Panc1 (cell line): Measurements from ENCODE around the gene PAPSS1. TPM values are rescaled to one million over a fixed set of nuclear protein-coding genes. Genes with fewer than 3 reads are reported as not detected.
"Not testable (repeated sequence)": the region's sequence is repeated elsewhere in the genome, so short reads cannot be mapped to it uniquely, and the experiment has no call there.

Experiments
- ATAC-seq: fragments of 200-7000 bp; cut with Tn5 transposase; 2 replicates; pipeline ENCODE4 v1.9.1; 2020; ENCODE audit warnings: mild to moderate bottlenecking, moderate library complexity
- BruUV-seq: library from RNA; stranded (reverse); fragments of 400-500 nt; replicated peaks from 2 replicates; lab custom pipeline; 2021; lab: Mats Ljungman, UMichigan
- CTCF ChIA-PET: fragments of 300-600 bp; sonication (Branson Sonifier 250); formaldehyde crosslinking; loops from one replicate; lab custom pipeline; 2022; ENCODE audit warnings: antibody characterized with exemption; lab: Charles Lee
- POLR2A ChIA-PET: fragments of 300-600 bp; sonication (Branson Sonifier 250); formaldehyde crosslinking; loops from one replicate; lab custom pipeline; 2022; ENCODE audit warnings: antibody characterized with exemption; lab: Charles Lee
- DNase-seq: peaks from one replicate; pipeline ENCODE4 v3.0.0-alpha.2; 2010; ENCODE audit warnings: low read depth, low spot score
- H3K27ac ChIP-seq: 2 replicates; pipeline ENCODE4 v1.5.1; 2011; ENCODE audit warnings: mild to moderate bottlenecking, low read length, inconsistent platforms
- H3K27me3 ChIP-seq: fragments of 200-500 bp; sonication (Bioruptor generic); 2 replicates; pipeline ENCODE4 v1.6.0; 2014; ENCODE audit warnings: low read length, inconsistent platforms; ENCODE audit not compliant: control insufficient read depth, insufficient read depth
- H3K36me3 ChIP-seq: fragments of 200-500 bp; sonication (Bioruptor generic); 2 replicates; pipeline ENCODE4 v1.5.1; 2014; ENCODE audit warnings: inconsistent platforms, mild to moderate bottlenecking, low read length, moderate library complexity; ENCODE audit not compliant: control insufficient read depth, insufficient read depth
- H3K4me1 ChIP-seq: 2 replicates; pipeline ENCODE4 v1.5.1; 2011; ENCODE audit warnings: inconsistent platforms, mild to moderate bottlenecking, low read length, moderate library complexity; ENCODE audit not compliant: control insufficient read depth, insufficient read depth
- H3K4me3 ChIP-seq, 2 experiments: 2 replicates each; pipeline ENCODE4 v1.5.1; 2011 to 2012; ENCODE audit warnings: low read depth in 2 of 2, low read length in 2 of 2, mild to moderate bottlenecking in 2 of 2, inconsistent platforms in 1 of 2, moderate library complexity in 1 of 2
- H3K9me3 ChIP-seq: fragments of 200-500 bp; sonication (Bioruptor generic); 2 replicates; pipeline ENCODE4 v1.5.1; 2014; ENCODE audit warnings: low read depth, mild to moderate bottlenecking, inconsistent platforms, low read length, moderate library complexity; ENCODE audit not compliant: control insufficient read depth, insufficient read depth
- CTCF ChIP-seq: fragments of 450-650 bp; IDR thresholded peaks from 2 replicates; pipeline ENCODE4 v1.5.1; 2017; ENCODE audit warnings: mild to moderate bottlenecking
- POLR2AphosphoS5 ChIP-seq: IDR thresholded peaks from 2 replicates; pipeline ENCODE4 v1.6.1; 2012; ENCODE audit warnings: mild to moderate bottlenecking, low read depth, low read length, moderate library complexity
- REST ChIP-seq, 2 experiments: IDR thresholded peaks; 2 replicates each; pipeline ENCODE4 v1.6.1; 2011 to 2012; ENCODE audit warnings: low read depth in 2 of 2, control low read depth in 1 of 2, low read length in 1 of 2, mild to moderate bottlenecking in 1 of 2, moderate library complexity in 1 of 2; ENCODE audit not compliant: insufficient read depth in 1 of 2
- SIN3A ChIP-seq: IDR thresholded peaks from 2 replicates; pipeline ENCODE4 v1.6.1; 2012; ENCODE audit warnings: low read depth, mild to moderate bottlenecking, low read length, moderate library complexity, borderline replicate concordance; ENCODE audit not compliant: insufficient read depth
- TCF7L2 ChIP-seq: IDR thresholded peaks from 2 replicates; pipeline ENCODE4 v1.6.1; 2011; ENCODE audit warnings: mild to moderate bottlenecking, low read depth, low read length, inconsistent platforms
- in situ Hi-C: cut with HindIII; loops from 2 replicates; pipeline ENCODE4 v1.10.0; 2016; ENCODE audit warnings: low sequenced_read_pairs, low pct_unique_long_range_greater_than_20kb
- intact Hi-C: fragments of 100-400 bp; cut with micrococcal nuclease; formaldehyde crosslinking; loops from one replicate; pipeline ENCODE4 v1.10.0; 2022; ENCODE audit not compliant: unreplicated experiment
- total RNA-seq: library from RNA; stranded (reverse); gene quantifications from one replicate; pipeline ENCODE4 v1.2.1, GENCODE V29; 2021; ENCODE audit not compliant: unreplicated experiment

PAPSS1 gene
- total RNA-seq, 1 experiment from 2014 or later: 28.1 TPM

DNA sequence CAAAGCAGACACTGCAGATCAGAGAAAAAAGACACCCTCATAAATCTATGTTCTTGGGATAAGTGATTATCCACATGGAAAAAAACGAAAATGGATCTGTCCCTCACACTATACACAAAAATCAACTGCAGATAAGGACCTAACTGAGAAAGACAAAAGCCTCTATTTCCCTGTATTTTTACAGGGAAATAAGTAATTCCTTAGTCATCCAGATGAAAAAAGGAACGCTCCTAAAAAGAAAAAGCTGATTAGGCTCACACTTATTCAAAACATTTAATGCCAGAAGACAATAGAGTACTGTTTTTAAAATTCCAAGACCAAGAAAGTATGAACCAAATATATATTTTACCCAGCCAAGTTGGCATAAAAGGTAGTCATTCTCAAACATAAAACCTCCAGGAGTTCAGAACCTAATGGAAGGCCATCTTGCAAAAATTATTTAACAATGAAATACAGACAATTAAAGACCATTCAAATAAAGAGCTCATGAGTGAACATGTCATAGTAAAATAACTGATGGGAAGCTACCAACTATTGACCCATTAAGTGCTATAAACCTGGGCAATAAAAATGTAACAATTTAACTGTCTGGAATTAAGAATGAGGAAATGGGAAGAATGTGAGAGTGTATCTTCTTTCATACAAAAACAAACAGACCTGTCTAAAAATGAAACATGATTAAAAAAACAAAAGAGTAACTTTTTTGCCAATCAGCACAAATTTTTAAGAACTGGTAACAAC is 20.4 kb downstream of the PAPSS1 start:
- TF ChIP-seq CTCF: no peak
- no peak for TF ChIP-seq SIN3A
- TF ChIP-seq REST (IDR thresholded peaks at IDR 0.05; ENCODE audit: insufficient read depth in 1 of 2, low read depth in 2 of 2, low read length in 1 of 2): no peak
- no peak for TF ChIP-seq TCF7L2
- no peak for TF ChIP-seq POLR2AphosphoS5
- H3K27ac ChIP-seq: no peak overlapping the region

DNA sequence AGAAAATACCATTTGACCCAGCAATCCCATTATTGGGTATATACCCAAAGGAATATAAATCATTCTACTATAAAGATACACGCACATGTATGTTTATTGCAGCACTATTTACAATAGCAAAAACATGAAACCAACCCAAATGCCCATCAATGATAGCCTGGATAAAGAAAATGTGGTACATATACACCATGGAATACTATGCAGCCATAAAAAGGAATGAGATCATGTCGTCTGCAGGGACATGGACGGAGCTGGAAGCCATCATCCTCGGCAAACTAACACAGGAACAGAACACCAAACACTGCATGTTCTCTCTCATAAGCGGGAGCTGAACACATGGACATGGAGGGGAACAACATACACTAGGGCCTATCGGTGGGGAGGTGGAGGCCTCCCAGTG is 23.8 kb downstream of the PAPSS1 start:
- intact Hi-C loops, CTCF ChIA-PET, H3K27me3 ChIP-seq, in situ Hi-C loops, H3K4me3 ChIP-seq, ATAC-seq, H3K4me1 ChIP-seq, H3K9me3 ChIP-seq, BruUV-seq, H3K36me3 ChIP-seq, H3K27ac ChIP-seq, POLR2A ChIA-PET, DNase-seq: not testable (repeated sequence)

More for the DNA sequence above, 20.4 kb downstream of the PAPSS1 start:
- no peak for DNase-seq
- ChIA-PET POLR2A (no interaction called here), CTCF (no interaction called here)
- intact Hi-C loops (no loop called here), in situ Hi-C loops (no loop called here)
- Histone ChIP-seq H3K36me3 (no peaks in the 10 kb centered on the region), H3K4me1 (no peaks in the 10 kb centered on the region), H3K27me3 (no peaks in the 10 kb centered on the region), H3K9me3 (no peaks in the 10 kb centered on the region), H3K4me3 (no peak overlapping the region)
- ATAC-seq: no peak
- BruUV-seq: no TSS peak

DNA sequence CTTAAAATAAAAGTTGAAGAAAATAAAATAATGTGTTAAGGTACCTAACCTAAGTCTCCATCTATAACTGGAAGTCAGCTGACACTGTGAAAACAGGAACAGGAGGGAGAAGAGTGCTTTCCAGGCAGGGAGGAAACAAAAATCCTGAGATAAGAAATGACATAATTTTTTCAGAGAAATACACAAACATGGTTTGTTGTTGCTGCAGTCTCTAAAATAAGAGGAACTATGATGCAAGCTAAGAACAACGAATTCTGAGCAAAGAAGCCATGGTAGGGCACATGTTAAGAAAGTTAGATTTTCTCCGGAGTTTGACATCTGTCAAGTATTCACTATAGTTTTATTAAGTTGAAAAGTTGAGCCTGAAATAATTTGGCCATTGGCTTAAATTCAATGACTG is 26.9 kb downstream of the PAPSS1 start:
- Histone ChIP-seq H3K4me3 (no peak overlapping the region), H3K4me1 (no peaks in the 10 kb centered on the region), H3K9me3 (no peaks in the 10 kb centered on the region), H3K27me3 (no peaks in the 10 kb centered on the region), H3K36me3 (no peaks in the 10 kb centered on the region), H3K27ac (no peak overlapping the region)
- CTCF ChIA-PET: no interaction called here
- in situ Hi-C loops: no loop called here
- ATAC-seq (no peak), DNase-seq (no peak)
- intact Hi-C loops: no loop called here
- no TSS peak for BruUV-seq
- TF ChIP-seq POLR2AphosphoS5: no peak
- POLR2A ChIA-PET: no interaction called here
